SK-N-SH (cell line): Measurements from ENCODE around the gene MACO1. TPM values are rescaled to one million over a fixed set of nuclear protein-coding genes. Genes with fewer than 3 reads are reported as not detected.

Source experiments
- CTCF ChIA-PET: fragments of 300-600, 350-600 bp; formaldehyde crosslinking; extraction: SDS; loops from one replicate; lab custom pipeline; 2021; lab: Yijun Ruan, JAX
- POLR2A ChIA-PET: fragments of 350-600 bp; sonication (Branson Sonifier 250); formaldehyde crosslinking; extraction: SDS; loops from one replicate; lab custom pipeline; 2020; ENCODE audit warnings: antibody characterized with exemption, inconsistent platforms; lab: Yijun Ruan, JAX
- DNase-seq: peaks from one replicate; pipeline ENCODE4 v3.0.0; 2012
- H2AFZ ChIP-seq: fragments of 200-600 bp; sonication (generic); 2 replicates; pipeline ENCODE4 v1.8.1; 2016; ENCODE audit warnings: antibody characterized with exemption, mild to moderate bottlenecking, low read depth
- H3F3A ChIP-seq: fragments of 200-600 bp; sonication (generic); replicated peaks from 2 replicates; pipeline ENCODE3; 2016; ENCODE audit warnings: antibody characterized with exemption, mild to moderate bottlenecking; ENCODE audit not compliant: insufficient read depth
- H3K27ac ChIP-seq, 2 experiments: fragments of 200-500 bp in 1 of 2; fragments of 200-600 bp in 1 of 2; sonication (Bioruptor generic) in 1 of 2; sonication (generic), shearing (Covaris generic) in 1 of 2; 2 replicates each; pipeline versions ENCODE4 v1.5.1 to v1.6.1; 2014 to 2016; ENCODE audit warnings: low read depth in 2 of 2, inconsistent platforms in 1 of 2, low read length in 1 of 2, mild to moderate bottlenecking in 1 of 2, mixed read lengths in 1 of 2
- H3K27me3 ChIP-seq: fragments of 200-600 bp; sonication (generic), shearing (Covaris generic); 2 replicates; pipeline ENCODE4 v1.6.1; 2016; ENCODE audit warnings: mixed run types; ENCODE audit not compliant: insufficient read depth
- H3K36me3 ChIP-seq, 2 experiments: fragments of 200-500 bp in 1 of 2; fragments of 200-600 bp in 1 of 2; sonication (Bioruptor generic) in 1 of 2; sonication (generic) in 1 of 2; replicated peaks in 1 of 2; 2 replicates each; pipeline versions ENCODE3 to v1.5.1; 2014 to 2016; ENCODE audit warnings: low read length in 1 of 2, mild to moderate bottlenecking in 1 of 2; ENCODE audit not compliant: insufficient read depth in 2 of 2, control insufficient read depth in 1 of 2
- H3K4me1 ChIP-seq, 2 experiments: fragments of 200-500 bp in 1 of 2; fragments of 200-600 bp in 1 of 2; sonication (Bioruptor generic) in 1 of 2; sonication (generic), shearing (Covaris generic) in 1 of 2; 2 replicates each; pipeline versions ENCODE4 v1.5.1 to v1.6.1; 2014 to 2016; ENCODE audit warnings: low read depth in 1 of 2, low read length in 1 of 2, mixed run types in 1 of 2; ENCODE audit not compliant: insufficient read depth in 2 of 2, control insufficient read depth in 1 of 2
- H3K4me2 ChIP-seq: fragments of 200-600 bp; sonication (generic), shearing (Covaris generic); 2 replicates; pipeline ENCODE4 v1.6.1; 2017; ENCODE audit warnings: mixed run types
- H3K4me3 ChIP-seq, 2 experiments: fragments of 200-500 bp in 1 of 2; fragments of 200-600 bp in 1 of 2; sonication (Bioruptor generic) in 1 of 2; sonication (generic), shearing (Covaris generic) in 1 of 2; 2 replicates each; pipeline versions ENCODE4 v1.5.1 to v1.8.1; 2014 to 2016; ENCODE audit warnings: low read depth in 2 of 2, inconsistent platforms in 1 of 2, low read length in 1 of 2, mild to moderate bottlenecking in 1 of 2, mixed read lengths in 1 of 2, moderate library complexity in 1 of 2
- H3K79me2 ChIP-seq: fragments of 200-600 bp; sonication (generic); 2 replicates; pipeline ENCODE4 v1.8.1; 2017; ENCODE audit warnings: mild to moderate bottlenecking; ENCODE audit not compliant: insufficient read depth
- H3K9ac ChIP-seq: fragments of 200-600 bp; sonication (generic); 2 replicates; pipeline ENCODE4 v1.6.1; 2017; ENCODE audit warnings: mixed run types
- H3K9me2 ChIP-seq: fragments of 200-600 bp; sonication (generic); 2 replicates; pipeline ENCODE4 v1.6.1; 2017; ENCODE audit warnings: mixed run types
- H3K9me3 ChIP-seq: fragments of 200-600 bp; sonication (generic); 2 replicates; pipeline ENCODE4 v1.6.1; 2017; ENCODE audit warnings: mixed run types, mild to moderate bottlenecking, moderate library complexity
- H4K20me1 ChIP-seq: fragments of 200-600 bp; sonication (generic); 2 replicates; pipeline ENCODE4 v1.6.1; 2017; ENCODE audit warnings: mild to moderate bottlenecking, mixed run types; ENCODE audit not compliant: insufficient read depth
- MXI1 ChIP-seq: IDR thresholded peaks from 2 replicates; pipeline ENCODE4 v1.6.1; 2012; ENCODE audit warnings: mild to moderate bottlenecking, low read depth, low read length, improper control_type of control experiment
- RAD21 ChIP-seq: IDR thresholded peaks from 2 replicates; pipeline ENCODE4 v1.6.1; 2012; ENCODE audit warnings: mild to moderate bottlenecking, low read length
- SIN3A ChIP-seq: IDR thresholded peaks from 2 replicates; pipeline ENCODE4 v1.6.1; 2012; ENCODE audit warnings: low read depth, mild to moderate bottlenecking, low read length, moderate library complexity, borderline replicate concordance
- WGBS: methylation state at CpG from one replicate; pipeline ENCODE4 v1.1.6; 2017; ENCODE audit warnings: low lambda C conversion rate; 5-methylcytosine and 5-hydroxymethylcytosine counted together
- polyA plus RNA-seq, 3 experiments: library from polyadenylated mRNA; depleted of rRNA; stranded (reverse); fragments of >200 nt; gene quantifications; 2 replicates each; pipeline ENCODE4 v1.2.3, GENCODE V29; 2012
- TF ChIP-seq, protein P1 (sequence below): fragments of 150-350 bp; IDR thresholded peaks from 2 replicates; pipeline ENCODE4 v1.6.1; 2017; ENCODE audit warnings: antibody characterized with exemption, low read length, low read depth, borderline replicate concordance
- TF ChIP-seq, protein P2 (sequence below): IDR thresholded peaks from 2 replicates; pipeline ENCODE4 v1.4.0; 2012; ENCODE audit warnings: low read depth

MACO1 gene
- polyA plus RNA-seq, 1 of the 3 experiments (the other 2 are of a cell fraction) = 6.9 TPM

DNA sequence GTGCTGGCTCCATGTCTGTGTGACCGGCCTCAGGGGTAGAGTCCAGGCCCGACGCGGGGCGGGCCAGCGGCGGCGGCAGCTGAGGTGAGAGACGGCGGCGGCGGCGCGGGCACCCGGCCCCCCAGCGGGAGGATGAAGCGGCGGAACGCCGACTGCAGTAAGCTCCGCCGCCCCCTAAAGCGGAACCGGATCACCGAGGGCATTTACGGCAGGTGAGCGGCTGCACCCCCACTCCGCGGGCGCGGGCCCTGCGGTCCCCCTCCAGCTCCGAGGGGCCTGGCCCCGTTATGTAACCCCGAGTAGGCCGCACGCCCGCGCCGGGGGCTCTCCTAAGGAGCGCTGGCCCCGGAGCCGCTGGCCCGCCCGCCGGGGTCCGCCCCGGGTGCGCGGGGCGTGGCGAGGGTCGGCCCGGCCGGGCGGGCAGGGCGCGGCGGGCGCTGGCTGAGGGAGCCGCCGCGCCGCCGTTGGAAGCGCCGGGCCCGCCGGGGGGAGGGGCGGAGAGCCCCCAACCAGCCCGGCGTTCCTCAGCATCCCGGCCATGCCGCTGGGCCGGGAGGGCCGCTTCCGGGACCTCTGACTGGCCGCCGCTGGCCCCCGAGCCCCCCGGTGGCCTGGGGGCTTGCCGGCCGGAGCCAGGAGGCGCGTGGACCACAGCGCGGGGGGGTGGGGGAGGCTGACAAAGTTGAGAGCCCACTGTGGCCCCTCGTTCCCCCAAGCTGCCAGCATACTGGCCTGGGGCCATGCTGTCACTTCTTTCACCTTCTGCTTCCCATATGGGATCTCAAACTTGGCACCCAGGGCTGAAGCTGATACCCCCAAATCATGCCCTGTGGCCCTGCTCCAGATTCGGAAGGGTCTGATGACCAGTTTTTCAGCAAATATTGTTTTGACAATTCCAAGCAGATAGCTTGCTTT lies 527 bp downstream of the MACO1 start:
- peak overlapping the region; percentile 67 to 81 for H3K27ac ChIP-seq
- ChIA-PET POLR2A (interaction anchor here (0.6 to 0.9 kb wide), 2 partner anchors 10 to 296 kb away, joined by 3 to 5 read pairs; no protein-coding TSS in a partner anchor), CTCF (interaction anchor here (0.6 to 2.6 kb wide), 10 partner anchors 11 to 479 kb away, joined by 3 to 9 read pairs (median 4); no protein-coding TSS in a partner anchor)
- H2AFZ ChIP-seq = no peak overlapping the region
- peaks cover 55% of the 10 kb centered on the region for H3K79me2 ChIP-seq
- H3K36me3 ChIP-seq = peaks cover 0 to 3% of the 10 kb centered on the region in 2 experiments
- H3K9me2 ChIP-seq = no peaks in the 10 kb centered on the region
- H3K9ac ChIP-seq = peak overlapping the region; percentile 86
- peaks cover 36% of the 10 kb centered on the region for H4K20me1 ChIP-seq
- H3F3A ChIP-seq = peaks cover 6% of the 10 kb centered on the region
- DNase-seq = peak; percentile 81
- H3K9me3 ChIP-seq = no peaks in the 10 kb centered on the region
- H3K4me3 ChIP-seq = peak overlapping the region; percentile 90 to 93
- WGBS = 0% methylated on average over 1 of the region's 89 CpGs
- peaks cover 18 to 30% of the 10 kb centered on the region in 2 experiments; a peak in 3 of 4 replicates for H3K4me1 ChIP-seq
- peak overlapping the region; percentile 79 for H3K4me2 ChIP-seq
- TF ChIP-seq, protein P1, sequence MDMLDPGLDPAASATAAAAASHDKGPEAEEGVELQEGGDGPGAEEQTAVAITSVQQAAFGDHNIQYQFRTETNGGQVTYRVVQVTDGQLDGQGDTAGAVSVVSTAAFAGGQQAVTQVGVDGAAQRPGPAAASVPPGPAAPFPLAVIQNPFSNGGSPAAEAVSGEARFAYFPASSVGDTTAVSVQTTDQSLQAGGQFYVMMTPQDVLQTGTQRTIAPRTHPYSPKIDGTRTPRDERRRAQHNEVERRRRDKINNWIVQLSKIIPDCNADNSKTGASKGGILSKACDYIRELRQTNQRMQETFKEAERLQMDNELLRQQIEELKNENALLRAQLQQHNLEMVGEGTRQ = no peak
- no peak for TF ChIP-seq MXI1
- TF ChIP-seq SIN3A = 0 out of 2 replicates have a peak, but pooled peaks have one; percentile 32
- H3K27me3 ChIP-seq = no peaks in the 10 kb centered on the region

DNA sequence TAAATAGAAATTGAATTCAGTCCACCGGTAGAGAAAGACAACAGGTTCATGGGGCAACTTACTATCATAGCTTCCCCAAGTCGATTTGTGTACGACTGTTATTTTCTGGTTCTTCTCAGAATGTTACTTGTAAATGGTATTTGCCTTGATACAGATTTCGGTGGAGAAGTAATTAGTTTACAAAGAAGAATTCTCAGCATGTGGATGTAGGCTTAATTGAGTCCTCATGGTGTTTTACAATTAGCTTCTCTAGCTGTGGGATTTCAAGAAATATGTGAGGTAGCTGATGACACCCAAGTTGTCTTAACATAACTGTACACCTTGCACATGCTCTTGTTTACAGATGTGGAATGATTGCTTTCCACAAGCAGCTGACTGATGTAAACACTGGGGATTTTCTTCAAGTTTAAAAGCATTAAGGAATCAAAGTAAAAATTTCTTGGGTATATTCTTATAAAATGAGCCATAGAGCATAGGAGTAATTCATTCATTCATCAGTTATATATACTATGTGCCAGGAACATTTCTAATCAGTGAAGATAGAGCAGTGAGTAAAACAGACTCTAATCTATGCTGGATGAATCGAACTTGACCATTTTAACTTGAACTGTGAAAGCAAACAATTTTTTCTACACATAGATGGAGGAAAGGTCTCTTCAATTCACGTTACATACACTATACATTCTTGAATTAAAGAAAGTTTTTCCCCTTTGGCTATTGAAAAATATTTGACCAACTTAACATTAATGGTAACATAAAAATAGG lies 1.4 kb downstream of the MACO1 start:
- Histone ChIP-seq H3K36me3 (peaks cover 2 to 3% of the 10 kb centered on the region in 2 experiments), H3K79me2 (peaks cover 64% of the 10 kb centered on the region), H3K4me1 (peaks cover 22 to 35% of the 10 kb centered on the region in 2 experiments; a peak in 3 of 4 replicates), H3K9me2 (no peaks in the 10 kb centered on the region), H3K27ac (peak overlapping the region; percentile 37 to 81), H3K27me3 (no peaks in the 10 kb centered on the region), H3K9ac (peak overlapping the region; percentile 86), H3K9me3 (no peaks in the 10 kb centered on the region), H3F3A (peaks cover 6% of the 10 kb centered on the region), H3K4me3 (peak overlapping the region; percentile 90 to 93), H4K20me1 (peaks cover 43% of the 10 kb centered on the region), H3K4me2 (peak overlapping the region; percentile 79), H2AFZ (no peak overlapping the region)
- TF ChIP-seq, protein P2, sequence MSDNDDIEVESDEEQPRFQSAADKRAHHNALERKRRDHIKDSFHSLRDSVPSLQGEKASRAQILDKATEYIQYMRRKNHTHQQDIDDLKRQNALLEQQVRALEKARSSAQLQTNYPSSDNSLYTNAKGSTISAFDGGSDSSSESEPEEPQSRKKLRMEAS = 0 out of 2 replicates have a peak, but pooled peaks have one; percentile 19
- no peak for TF ChIP-seq RAD21
- DNase-seq = no peak
- 11% methylated on average over 6 of the region's 6 CpGs for WGBS
- ChIA-PET POLR2A (interaction anchor here (0.6 to 0.9 kb wide), 2 partner anchors 9 to 295 kb away, joined by 3 to 5 read pairs; no protein-coding TSS in a partner anchor), CTCF (interaction anchor here (0.6 to 2.6 kb wide), 9 partner anchors 10 to 480 kb away, joined by 3 to 9 read pairs (median 4); no protein-coding TSS in a partner anchor)
